GM12892 (cell line): ENCODE data around the gene DYNAP.

Source experiments
- DNase-seq: peaks from one replicate; pipeline ENCODE4 v3.0.0; 2011; ENCODE audit not compliant: insufficient read length
- FAIRE-seq: peaks from 2 replicates; lab custom pipeline; 2011; peaks lifted over from hg19 to GRCh38; lab: Jason Lieb, UNC
- POLR2A ChIP-seq: IDR thresholded peaks from 2 replicates; pipeline ENCODE4 v1.6.1; 2011; ENCODE audit warnings: low read depth, low read length, control low read depth
- POLR2AphosphoS5 ChIP-seq: IDR thresholded peaks from 2 replicates; pipeline ENCODE4 v1.6.1; 2011; ENCODE audit warnings: low read depth, low read length, control low read depth
- TAF1 ChIP-seq: IDR thresholded peaks from 2 replicates; pipeline ENCODE4 v1.6.1; 2011; ENCODE audit warnings: low read depth, mild to moderate bottlenecking, control low read depth, low read length, borderline replicate concordance

Gene DYNAP

GRCh38 chr18:54607213-54608027, 16.4 kb downstream of the DYNAP start:
- DNase-seq (no peak), FAIRE-seq (no peak)
- TF ChIP-seq TAF1 (no peak), POLR2AphosphoS5 (no peak), POLR2A (no peak)

DNA sequence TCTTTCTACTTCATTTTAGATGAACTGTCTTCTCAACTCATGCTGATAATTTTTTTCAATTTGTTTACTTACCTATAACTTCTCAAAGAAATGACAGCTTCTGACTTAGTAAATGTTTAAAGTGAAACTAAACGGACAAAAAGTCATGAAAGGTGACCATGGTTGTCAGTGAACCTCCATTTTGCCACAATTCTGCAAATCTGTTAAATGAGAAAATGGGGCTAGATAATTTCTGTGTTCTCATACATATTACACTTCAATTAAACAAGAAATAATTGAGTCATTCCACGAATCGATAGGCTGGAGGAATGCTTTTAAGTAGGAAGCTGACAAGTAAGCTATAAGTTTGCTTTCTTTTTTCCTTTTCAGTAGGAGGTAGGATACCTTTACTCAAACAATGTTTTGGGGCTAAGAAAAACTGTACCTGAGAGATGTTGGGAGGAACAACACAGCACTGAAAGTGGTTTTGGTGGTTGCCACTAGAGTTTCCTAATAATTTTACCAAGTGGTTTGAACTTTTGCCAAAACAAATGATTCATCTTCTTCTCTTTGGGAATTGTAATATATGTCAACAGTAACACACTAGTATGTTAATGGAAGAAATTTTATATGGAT, 17.1 kb downstream of the DYNAP start:
- no peak for DNase-seq

GRCh38 chr18:54611816-54612215, 20.8 kb downstream of the DYNAP start:
- no peak for TF ChIP-seq POLR2A
- no peak for TF ChIP-seq TAF1
- TF ChIP-seq POLR2AphosphoS5, result no peak
- FAIRE-seq, result no peak
- DNase-seq, result no peak

More for the DNA sequence above, 17.1 kb downstream of the DYNAP start:
- no peak for TF ChIP-seq POLR2A
- no peak for TF ChIP-seq TAF1
- TF ChIP-seq POLR2AphosphoS5, result no peak
- FAIRE-seq, result no peak

DNA sequence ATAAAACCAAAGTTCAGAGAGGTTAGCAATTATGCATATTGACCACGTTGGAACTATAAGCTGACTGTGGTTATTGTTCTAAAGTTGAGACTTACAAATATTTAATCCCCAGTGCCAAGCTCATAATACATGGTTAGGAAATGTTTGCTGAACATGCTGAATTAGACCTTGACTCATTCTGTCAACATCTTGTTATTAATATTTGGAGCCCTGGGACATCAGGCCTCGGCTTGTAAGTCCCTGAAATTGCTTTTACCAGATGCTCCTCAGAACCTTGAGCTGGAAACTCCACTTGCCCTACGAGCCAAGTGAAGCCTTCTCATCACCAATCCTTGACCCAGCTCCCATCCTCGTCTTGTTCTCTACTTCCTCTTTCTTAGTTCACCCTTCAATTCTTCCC, 21.2 kb downstream of the DYNAP start:
- no peak for FAIRE-seq
- no peak for DNase-seq
- TF ChIP-seq POLR2AphosphoS5 (no peak), TAF1 (no peak), POLR2A (no peak)

GRCh38 chr18:54613174-54613573, 22.1 kb downstream of the DYNAP start:
- DNase-seq (no peak), FAIRE-seq (no peak)
- no peak for TF ChIP-seq POLR2AphosphoS5
- no peak for TF ChIP-seq POLR2A
- TF ChIP-seq TAF1, result no peak

DNA sequence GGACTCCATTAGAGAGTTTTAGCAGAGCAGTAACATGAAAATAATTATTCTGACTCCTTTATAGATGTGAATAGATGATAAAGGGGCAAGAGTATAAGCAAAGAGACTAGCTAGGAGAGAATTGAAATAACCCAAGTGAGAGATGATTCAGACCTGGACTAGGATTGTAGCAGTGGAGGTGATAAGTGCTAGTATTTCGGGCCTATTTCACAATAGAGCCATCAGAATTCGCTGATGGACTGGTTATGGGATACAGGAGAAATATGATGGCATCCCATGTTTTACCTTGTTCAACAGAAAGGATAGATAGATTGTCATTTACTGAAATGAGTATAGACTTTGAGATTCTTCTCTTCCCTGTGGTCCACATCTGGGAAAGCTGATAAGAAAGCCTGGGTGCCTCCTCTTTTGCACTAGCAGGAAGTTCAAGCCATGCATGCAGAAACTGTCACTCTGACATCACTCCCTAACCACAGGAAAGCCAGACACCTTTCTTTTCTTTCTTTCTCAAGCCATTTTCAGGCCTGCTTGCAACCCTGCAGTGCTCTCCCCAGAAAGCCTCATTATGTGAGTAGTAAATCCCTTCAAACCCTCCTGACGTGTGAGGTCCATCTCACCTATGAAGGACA, 25.3 kb downstream of the DYNAP start:
- no peak for FAIRE-seq
- TF ChIP-seq TAF1 (no peak), POLR2A (no peak)
- DNase-seq, result no peak

- no peak for TF ChIP-seq POLR2A
- no peak for TF ChIP-seq POLR2AphosphoS5
- no peak for TF ChIP-seq TAF1
- FAIRE-seq, result no peak
- DNase-seq, result no peak
Measured at GRCh38 chr18:54622084-54622483, 31.0 kb downstream of the DYNAP start.

DNA sequence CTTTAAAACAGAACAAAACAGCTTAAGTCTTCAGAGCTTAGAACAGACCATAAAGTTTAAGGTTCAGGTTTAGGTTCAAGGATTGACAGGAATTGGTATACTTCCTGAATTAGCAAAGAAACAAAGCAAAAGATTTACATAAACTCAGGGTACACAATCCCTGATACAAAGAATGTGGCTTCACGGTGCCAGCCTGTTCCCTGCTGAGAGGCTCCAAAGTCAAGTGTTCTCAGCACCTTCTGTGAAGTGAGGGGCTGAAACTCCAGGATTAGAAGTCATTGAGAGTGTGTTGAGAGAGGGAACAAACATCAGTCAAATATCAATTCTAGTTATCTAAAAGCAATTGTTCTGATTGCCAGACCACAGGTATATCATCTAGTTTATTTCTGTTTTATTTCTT, 35.7 kb downstream of the DYNAP start:
- no peak for FAIRE-seq
- DNase-seq, result no peak
- TF ChIP-seq TAF1 (no peak), POLR2A (no peak), POLR2AphosphoS5 (no peak)

DNA sequence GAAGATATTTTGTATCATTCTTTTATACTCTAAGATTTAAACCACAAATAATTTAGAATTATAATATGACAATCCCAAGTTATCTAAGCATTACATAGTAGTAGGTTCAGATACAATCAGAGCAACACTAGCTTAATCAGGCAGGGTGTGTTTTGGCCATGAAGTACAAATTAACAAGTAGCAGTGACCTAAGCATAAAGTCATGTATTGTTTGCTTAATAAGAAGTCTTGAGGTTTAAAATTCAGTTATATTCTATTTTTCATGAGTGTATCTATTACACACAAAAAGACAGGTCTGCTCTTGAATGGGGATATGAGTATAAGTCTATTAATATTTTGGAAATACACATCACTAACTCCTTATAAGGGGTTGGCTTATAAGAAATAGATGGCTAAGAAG, 39.9 kb downstream of the DYNAP start:
- TF ChIP-seq TAF1, result no peak
- no peak for TF ChIP-seq POLR2A
- no peak for TF ChIP-seq POLR2AphosphoS5
- FAIRE-seq (no peak), DNase-seq (no peak)

DNA sequence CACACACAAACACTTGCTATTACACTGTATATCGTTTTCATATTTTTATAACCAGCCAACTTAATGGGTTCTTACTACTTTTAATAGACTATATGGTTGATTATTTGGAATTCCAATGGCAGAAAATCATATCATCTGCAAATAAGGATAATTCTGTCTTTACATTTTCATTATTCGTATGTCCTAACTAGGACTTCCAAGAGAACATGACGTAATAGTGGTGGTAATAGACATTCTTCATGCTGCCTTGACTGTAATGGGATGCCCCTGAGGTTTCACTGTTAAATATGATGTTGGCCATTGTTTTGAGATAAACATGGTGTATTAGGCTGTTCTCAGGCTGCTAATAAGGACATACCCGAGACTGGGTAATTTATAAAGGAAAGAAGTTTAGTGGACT, 45.2 kb downstream of the DYNAP start:
- TF ChIP-seq POLR2A (no peak), POLR2AphosphoS5 (no peak), TAF1 (no peak)
- FAIRE-seq (no peak), DNase-seq (no peak)

- no peak for FAIRE-seq
- DNase-seq, result no peak
- TF ChIP-seq TAF1, result no peak
- no peak for TF ChIP-seq POLR2A
- no peak for TF ChIP-seq POLR2AphosphoS5
Measured at GRCh38 chr18:54641734-54642133, 50.7 kb downstream of the DYNAP start.
